Bronchial epithelial cell (primary cell): ENCODE data around the gene MTA1. TPM values are rescaled to one million over a fixed set of nuclear protein-coding genes. Genes with fewer than 3 reads are reported as not detected.

ENCODE experiments used
- DNase-seq: peaks from one replicate; pipeline ENCODE4 v3.0.0-alpha.2; 2010; ENCODE audit warnings: low read depth
- FAIRE-seq: peaks from 2 replicates; lab custom pipeline; 2011; peaks lifted over from hg19 to GRCh38; lab: Jason Lieb, UNC
- H3K27me3 ChIP-seq: 2 replicates; pipeline ENCODE4 v1.5.1; 2011; ENCODE audit warnings: low read length; ENCODE audit not compliant: control insufficient read depth, insufficient read depth
- H3K36me3 ChIP-seq: 2 replicates; pipeline ENCODE4 v1.5.1; 2011; ENCODE audit warnings: low read length; ENCODE audit not compliant: control insufficient read depth, insufficient read depth
- H3K4me3 ChIP-seq: 2 replicates; pipeline ENCODE4 v1.5.1; 2011; ENCODE audit warnings: mild to moderate bottlenecking, low read depth, low read length, control low read depth
- CTCF ChIP-seq: IDR thresholded peaks from 2 replicates; pipeline ENCODE4 v1.5.1; 2011; ENCODE audit warnings: mild to moderate bottlenecking, moderate library complexity, low read length, control low read depth, inconsistent platforms; ENCODE audit not compliant: insufficient read depth, severe bottlenecking
- total RNA-seq: library from RNA; depleted of rRNA; stranded (reverse); fragments of >200 nt; gene quantifications from 2 replicates; pipeline ENCODE4 v1.2.1, GENCODE V29; 2014

Gene MTA1
- total RNA-seq, 1 donor from 2014 or later: 25.5 TPM

GRCh38 chr14:105497671-105498429 lies 78.2 kb downstream of the MTA1 start:
- no peak for TF ChIP-seq CTCF
- Histone ChIP-seq H3K4me3 (no peak overlapping the region), H3K27me3 (no peaks in the 10 kb centered on the region), H3K36me3 (peaks cover 3% of the 10 kb centered on the region)
- no peak for DNase-seq
- FAIRE-seq: no peak

- Histone ChIP-seq H3K4me3 (no peak overlapping the region), H3K27me3 (no peaks in the 10 kb centered on the region), H3K36me3 (peaks cover 3% of the 10 kb centered on the region)
- no peak for DNase-seq
- TF ChIP-seq CTCF: no peak
- FAIRE-seq: no peak
Measured at GRCh38 chr14:105498430-105499255, 79.0 kb downstream of the MTA1 start.

GRCh38 chr14:105499256-105500035 lies 79.8 kb downstream of the MTA1 start:
- FAIRE-seq (no peak), DNase-seq (no peak)
- Histone ChIP-seq H3K36me3 (peaks cover 3% of the 10 kb centered on the region), H3K27me3 (no peaks in the 10 kb centered on the region), H3K4me3 (no peak overlapping the region)
- no peak for TF ChIP-seq CTCF

GRCh38 chr14:105500036-105500725 lies 80.6 kb downstream of the MTA1 start:
- Histone ChIP-seq H3K27me3 (no peaks in the 10 kb centered on the region), H3K4me3 (no peak overlapping the region), H3K36me3 (peaks cover 3% of the 10 kb centered on the region)
- FAIRE-seq: no peak
- no peak for TF ChIP-seq CTCF
- DNase-seq: no peak

- Histone ChIP-seq H3K27me3 (no peaks in the 10 kb centered on the region), H3K4me3 (no peak overlapping the region), H3K36me3 (peaks cover 3% of the 10 kb centered on the region)
- TF ChIP-seq CTCF: no peak
- FAIRE-seq: no peak
- no peak for DNase-seq
Measured at GRCh38 chr14:105500726-105501101, 81.1 kb downstream of the MTA1 start.
